C4-2B (cell line): ENCODE data around the gene TDRD3.

Source experiments
- CTCF ChIP-seq: fragments of 450-650 bp; conservative IDR thresholded peaks from 2 replicates; pipeline ENCODE4 v1.5.1; 2017; ENCODE audit warnings: mild to moderate bottlenecking
- ZFX ChIP-seq: fragments of 450-650 bp; IDR thresholded peaks from 2 replicates; pipeline ENCODE4 v1.6.1; 2017

GRCh38 chr13:60425332-60425731, 28.3 kb downstream of the TDRD3 start:
- no peak for TF ChIP-seq CTCF
- TF ChIP-seq ZFX: no peak
